Panc1 (cell line): ENCODE data around the gene RRP36.

Experiments used
- POLR2AphosphoS5 ChIP-seq: IDR thresholded peaks from 2 replicates; pipeline ENCODE4 v1.6.1; 2012; ENCODE audit warnings: mild to moderate bottlenecking, low read depth, low read length, moderate library complexity
- TF ChIP-seq, protein P1 (sequence below): fragments of 450-650 bp; IDR thresholded peaks from 2 replicates; pipeline ENCODE4 v1.5.1; 2017; ENCODE audit warnings: mild to moderate bottlenecking
- TF ChIP-seq, protein P2 (sequence below), 2 experiments: IDR thresholded peaks; 2 replicates each; pipeline ENCODE4 v1.6.1; 2011 to 2012; ENCODE audit warnings: low read depth in 2 of 2, control low read depth in 1 of 2, low read length in 1 of 2, mild to moderate bottlenecking in 1 of 2, moderate library complexity in 1 of 2; ENCODE audit not compliant: insufficient read depth in 1 of 2

DNA sequence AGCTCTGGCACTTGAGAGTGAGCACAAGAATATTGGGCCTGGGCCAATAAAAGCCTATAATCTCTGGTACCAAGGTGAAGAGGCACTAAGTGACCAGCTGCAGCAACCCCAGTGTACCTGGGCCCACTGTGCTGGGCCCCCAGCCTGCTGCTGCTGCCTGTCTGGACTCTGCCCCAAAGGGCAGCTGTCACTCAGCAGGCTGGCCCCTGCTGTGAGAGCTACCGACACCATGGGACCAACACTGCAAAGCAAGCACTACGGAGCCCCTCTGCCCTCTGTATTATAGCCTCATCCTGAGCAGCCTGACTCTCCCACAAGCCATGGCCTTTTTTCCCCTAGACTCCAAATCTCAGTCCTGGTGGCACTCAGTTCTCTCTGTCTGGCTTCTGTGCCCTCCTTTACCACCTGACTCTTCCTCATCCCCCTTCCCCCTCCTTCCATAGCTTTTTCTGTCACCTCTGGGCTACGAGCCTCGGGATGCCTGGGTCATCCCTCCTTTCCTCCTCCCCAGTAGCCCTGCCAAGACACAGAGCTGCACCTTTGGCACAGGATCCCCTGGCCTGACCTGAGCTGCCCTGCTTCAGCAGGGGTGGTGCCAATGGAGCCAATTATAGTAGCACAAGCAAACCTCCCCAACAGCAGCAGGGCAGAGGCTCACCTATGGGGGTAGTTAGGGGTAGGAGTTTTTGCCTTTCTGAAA is 14.2 kb downstream of the RRP36 start:
- TF ChIP-seq, protein P1, sequence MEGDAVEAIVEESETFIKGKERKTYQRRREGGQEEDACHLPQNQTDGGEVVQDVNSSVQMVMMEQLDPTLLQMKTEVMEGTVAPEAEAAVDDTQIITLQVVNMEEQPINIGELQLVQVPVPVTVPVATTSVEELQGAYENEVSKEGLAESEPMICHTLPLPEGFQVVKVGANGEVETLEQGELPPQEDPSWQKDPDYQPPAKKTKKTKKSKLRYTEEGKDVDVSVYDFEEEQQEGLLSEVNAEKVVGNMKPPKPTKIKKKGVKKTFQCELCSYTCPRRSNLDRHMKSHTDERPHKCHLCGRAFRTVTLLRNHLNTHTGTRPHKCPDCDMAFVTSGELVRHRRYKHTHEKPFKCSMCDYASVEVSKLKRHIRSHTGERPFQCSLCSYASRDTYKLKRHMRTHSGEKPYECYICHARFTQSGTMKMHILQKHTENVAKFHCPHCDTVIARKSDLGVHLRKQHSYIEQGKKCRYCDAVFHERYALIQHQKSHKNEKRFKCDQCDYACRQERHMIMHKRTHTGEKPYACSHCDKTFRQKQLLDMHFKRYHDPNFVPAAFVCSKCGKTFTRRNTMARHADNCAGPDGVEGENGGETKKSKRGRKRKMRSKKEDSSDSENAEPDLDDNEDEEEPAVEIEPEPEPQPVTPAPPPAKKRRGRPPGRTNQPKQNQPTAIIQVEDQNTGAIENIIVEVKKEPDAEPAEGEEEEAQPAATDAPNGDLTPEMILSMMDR, result no peak
- TF ChIP-seq, protein P2, sequence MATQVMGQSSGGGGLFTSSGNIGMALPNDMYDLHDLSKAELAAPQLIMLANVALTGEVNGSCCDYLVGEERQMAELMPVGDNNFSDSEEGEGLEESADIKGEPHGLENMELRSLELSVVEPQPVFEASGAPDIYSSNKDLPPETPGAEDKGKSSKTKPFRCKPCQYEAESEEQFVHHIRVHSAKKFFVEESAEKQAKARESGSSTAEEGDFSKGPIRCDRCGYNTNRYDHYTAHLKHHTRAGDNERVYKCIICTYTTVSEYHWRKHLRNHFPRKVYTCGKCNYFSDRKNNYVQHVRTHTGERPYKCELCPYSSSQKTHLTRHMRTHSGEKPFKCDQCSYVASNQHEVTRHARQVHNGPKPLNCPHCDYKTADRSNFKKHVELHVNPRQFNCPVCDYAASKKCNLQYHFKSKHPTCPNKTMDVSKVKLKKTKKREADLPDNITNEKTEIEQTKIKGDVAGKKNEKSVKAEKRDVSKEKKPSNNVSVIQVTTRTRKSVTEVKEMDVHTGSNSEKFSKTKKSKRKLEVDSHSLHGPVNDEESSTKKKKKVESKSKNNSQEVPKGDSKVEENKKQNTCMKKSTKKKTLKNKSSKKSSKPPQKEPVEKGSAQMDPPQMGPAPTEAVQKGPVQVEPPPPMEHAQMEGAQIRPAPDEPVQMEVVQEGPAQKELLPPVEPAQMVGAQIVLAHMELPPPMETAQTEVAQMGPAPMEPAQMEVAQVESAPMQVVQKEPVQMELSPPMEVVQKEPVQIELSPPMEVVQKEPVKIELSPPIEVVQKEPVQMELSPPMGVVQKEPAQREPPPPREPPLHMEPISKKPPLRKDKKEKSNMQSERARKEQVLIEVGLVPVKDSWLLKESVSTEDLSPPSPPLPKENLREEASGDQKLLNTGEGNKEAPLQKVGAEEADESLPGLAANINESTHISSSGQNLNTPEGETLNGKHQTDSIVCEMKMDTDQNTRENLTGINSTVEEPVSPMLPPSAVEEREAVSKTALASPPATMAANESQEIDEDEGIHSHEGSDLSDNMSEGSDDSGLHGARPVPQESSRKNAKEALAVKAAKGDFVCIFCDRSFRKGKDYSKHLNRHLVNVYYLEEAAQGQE (IDR thresholded peaks at IDR 0.05; ENCODE audit: insufficient read depth in 1 of 2, low read depth in 2 of 2, low read length in 1 of 2), result no peak
- TF ChIP-seq POLR2AphosphoS5, result no peak
